ENCODE measurements around the gene TAL1.

GRCh38 chr1:47252369-47252768 is 20.3 kb upstream of the TAL1 start:
- no peak for TF ChIP-seq CTCF (conservative IDR thresholded peaks at IDR 0.05 in 1 of 2, IDR thresholded peaks at IDR 0.05 in 1 of 2; ENCODE audit: low read depth in 1 of 2, low read length in 2 of 2)
- TF ChIP-seq EZH2 (IDR thresholded peaks at IDR 0.05; ENCODE audit: low read length, missing control alignments): no peak

Measured in fibroblast of lung (primary cell).